Measurements from ENCODE around the gene LAT.

Gene LAT

DNA sequence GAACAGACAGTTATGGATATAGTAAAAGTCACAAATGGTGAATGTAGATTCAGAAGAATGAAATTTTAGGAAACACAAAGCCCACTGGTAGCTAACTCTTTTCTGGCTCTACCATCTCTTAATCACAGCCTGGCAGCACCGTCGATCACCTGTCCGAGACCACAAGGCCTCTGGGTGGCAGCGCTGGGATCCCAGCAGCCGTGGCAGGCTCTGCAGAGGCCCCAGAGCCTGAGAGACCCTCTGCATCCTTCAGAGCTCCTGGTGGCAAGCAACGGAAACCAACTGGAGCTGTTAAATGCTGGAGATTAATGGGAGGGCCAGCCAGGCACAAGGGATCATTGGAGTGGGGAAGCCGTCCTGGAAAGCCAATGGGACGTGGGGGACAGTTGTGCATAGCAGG is 26.3 kb downstream of the LAT start:
- DNase-seq, result no peak

DNA sequence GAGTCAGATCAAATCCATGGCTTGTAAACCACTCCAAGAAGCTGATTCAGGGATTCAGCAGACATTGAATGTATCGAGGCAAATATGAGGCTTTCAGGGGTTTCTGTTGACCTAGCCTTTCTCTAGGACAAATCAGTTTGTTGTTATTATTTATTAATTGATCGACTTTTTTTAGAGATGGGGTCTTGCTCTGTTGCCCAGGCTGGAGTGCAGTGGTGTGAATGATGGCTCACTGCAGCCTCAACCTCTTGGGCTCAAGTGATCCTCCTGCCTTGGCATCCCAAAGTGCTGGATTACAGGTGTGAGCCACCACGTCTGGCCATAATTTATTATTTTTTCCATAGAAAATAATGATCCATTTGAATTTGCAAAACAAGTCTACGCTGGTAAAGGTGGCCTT is 27.0 kb downstream of the LAT start:
- DNase-seq, result no peak

DNA sequence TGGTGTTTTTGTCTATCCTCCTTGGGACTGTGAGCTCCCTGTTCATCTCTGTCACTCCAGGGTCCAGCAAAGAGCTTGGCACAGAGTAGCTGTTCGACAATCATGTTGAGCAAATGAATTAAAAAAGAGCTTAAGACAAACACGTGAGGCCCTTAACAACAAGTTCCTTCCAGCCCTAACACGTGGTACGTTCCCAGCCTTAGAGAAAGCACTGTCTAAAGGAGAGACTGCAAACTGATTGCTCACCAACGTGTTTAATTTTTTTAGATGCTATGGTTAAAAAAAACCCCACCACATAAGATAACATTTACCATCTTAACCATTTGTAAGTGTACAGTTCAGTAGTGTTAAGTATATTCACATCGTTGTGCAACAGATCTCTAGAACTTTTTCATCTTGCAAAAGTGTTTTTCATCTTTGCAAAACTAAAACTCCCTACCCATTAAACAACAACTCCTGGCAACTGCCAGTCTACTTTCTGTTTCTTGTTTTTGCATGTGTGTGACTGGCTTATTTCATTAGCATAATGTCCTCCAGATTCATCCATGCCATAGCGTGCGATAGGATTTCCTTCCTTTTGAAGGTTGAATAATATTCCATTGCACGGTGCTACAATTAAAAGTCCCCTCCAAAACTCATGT is 28.2 kb downstream of the LAT start:
- no peak for DNase-seq

DNA sequence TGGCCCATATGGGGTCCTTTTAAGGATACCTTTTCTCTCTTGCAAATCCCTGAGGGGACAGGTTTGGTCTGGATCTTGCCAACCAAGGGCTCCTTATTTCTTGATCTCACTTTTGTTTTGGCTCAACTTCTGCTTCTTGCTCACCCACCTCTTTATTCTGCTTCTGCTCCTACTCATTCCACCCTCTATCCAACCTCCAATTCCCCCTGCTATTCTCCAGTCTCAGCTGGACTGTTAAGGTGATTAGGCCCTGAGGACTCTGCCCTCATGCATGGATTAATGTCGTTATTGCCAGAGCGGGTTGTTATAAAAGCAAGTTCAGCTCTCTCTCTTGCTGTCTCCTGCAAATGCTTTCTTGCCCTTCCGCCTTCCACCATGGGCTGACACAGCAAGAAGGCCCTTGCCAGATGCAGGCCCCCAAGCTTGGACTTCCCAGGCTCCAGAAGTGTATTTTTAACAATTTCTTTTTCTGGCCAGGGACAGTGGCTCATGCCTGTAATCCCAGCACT is 29.8 kb downstream of the LAT start:
- DNase-seq, result no peak

DNA sequence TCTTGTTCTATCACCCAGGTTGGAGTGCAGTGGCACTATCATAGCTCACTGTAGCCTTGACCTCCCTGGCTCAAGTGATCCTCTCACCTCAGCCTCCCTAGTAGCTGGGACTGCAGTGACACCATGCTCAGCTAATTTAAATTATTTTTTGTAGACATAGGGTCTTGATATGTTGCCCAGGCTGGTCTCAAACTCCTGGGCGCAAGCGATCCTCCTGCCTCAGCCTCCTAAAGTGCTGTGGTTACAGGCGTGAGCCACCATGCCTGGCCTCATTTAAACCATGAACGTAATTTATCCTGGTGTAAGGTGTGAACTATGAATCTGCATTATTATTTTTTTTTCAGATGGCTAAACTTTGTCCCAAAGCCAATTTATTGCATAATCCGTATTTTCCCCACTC is 37.3 kb downstream of the LAT start:
- no peak for DNase-seq

DNA sequence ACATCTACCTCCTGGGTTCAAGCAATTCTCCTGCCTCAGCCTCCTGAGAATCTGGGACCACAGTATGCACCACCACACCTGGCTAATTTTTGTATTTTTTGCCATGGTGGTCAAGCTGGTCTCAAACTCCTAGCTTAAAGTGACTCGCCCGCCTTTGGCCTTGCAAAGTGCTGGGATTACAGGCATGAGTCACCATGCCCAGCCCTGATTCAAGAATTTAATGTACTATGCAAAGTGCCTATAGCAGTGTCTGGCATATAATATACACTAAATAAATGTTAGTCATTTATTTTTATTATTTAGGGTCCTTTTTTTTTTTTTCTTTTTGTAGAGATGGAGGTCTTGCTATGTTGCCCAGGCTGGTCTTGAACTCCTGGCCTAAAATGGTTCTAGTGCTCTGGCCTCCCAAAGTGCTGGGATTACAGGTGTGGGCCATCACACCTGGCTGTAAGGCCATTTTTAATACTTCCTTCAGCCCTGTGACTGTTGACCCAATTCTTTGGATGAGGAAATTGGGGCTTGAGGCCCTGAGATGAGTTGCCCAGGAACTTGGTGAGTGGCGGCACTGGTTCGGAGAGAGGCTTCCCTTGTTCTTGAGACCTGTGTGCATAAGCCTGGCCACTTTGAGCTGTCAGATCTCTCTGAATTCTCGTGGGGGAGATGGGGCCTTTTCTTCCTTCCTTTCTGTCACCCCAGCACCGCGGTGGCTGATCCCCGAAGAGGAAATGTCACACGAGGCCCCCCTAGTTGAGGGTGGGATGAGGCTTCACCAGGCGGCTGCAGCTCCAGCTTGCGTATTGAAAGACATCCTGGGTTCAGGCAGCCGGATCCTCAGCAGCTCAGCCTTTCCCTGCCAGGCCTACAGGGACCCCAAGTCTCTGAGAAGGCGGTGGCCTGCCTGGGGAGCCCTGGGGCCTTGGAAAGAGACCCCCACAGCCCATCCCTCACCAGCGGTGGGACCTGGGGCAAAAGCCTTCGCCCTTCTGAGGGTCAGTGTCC is 38.7 kb downstream of the LAT start:
- no peak for DNase-seq

DNA sequence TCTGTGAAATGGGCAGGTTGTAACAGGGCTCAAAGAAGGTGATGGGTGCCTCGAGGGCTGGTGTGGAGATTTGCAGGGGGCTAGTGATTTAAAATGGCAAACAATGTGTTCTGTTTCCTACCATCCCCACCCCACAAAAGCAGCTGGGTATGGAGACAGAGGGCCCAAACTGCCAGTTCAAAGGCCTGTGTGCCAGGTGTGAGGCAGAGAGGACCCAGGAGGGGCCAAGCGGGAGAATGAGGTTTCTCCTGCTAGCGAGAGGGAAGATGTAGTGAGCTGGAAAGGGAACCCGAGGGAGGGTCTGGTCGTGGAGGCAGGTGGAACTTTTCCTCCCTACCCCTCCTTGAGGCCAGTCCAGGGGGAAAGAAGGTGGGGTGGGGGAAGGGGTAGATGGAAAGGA is 39.4 kb downstream of the LAT start:
- DNase-seq, result no peak

DNA sequence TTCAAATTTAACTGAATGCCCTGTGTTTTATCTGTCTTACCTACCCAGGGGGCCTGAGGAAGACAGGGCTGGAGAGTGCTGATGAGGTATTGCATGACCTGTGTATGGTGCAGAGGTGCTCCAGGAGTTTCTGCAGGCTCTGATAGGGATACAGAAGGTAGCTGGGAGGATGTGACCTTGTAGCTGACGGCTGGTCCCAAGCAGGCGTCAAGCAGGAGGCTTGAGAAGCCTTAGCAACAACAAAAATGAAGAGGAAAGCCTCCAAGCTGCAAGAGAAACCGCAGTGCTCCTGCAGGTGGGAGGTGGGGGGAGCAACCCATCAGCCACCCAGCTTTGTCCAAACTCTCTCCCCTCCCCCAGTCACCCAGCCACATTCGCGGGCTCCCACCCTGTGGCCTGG is 40.4 kb downstream of the LAT start:
- DNase-seq, result no peak

DNA sequence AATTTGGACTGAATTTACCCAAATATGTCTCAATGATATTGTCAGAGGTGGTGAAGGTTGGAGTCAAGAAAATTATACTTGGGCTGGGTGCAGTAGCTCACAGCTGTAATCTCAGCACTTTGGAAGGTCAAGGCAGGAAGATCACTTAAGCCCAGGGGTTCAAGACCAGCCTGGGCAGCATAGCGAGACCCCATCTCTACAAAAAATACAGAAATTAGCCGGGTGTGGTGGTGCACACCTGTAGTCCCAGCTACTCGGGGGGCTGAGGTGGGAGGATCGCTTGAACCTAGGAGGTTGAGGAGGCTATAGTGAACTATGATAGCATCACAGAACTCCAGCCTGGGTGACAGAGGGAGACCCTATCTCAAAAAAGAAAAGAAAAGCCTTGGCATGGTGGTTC is 40.9 kb downstream of the LAT start:
- no peak for DNase-seq

DNA sequence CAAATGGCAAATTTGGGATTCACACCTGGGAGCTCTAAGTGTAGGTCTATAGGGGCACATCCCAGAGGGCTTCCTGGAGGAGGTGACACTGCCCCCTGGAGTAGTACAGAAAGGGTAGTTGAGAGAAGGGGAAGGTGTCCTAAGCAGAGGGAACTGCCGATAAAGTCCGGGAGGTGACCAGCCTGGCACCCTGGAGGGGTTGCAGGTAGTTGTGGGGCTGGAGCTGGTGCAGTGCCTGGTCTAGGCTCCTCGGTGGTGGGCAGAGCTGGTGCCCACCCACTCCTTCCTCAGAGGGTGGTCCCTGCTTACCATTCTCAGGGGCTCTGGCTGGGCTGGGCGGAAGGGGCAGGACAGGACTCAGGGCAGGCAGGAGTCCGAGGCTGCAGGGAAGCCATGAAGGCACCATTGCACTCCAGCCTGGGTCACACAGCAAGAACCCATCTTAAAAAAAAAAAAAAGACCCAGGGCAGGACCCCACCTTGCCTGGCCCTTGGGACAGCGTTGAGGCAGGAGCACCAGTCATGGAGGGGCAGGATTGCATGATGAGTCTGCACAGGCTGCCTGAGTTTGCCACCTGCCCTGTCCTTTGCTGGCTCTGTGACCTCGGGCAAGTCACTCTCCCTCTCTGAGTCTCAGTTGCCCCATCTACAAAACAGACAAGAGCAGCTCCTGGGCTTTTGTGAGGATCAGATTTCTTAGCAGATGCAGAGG is 43.8 kb downstream of the LAT start:
- DNase-seq, result no peak

DNA sequence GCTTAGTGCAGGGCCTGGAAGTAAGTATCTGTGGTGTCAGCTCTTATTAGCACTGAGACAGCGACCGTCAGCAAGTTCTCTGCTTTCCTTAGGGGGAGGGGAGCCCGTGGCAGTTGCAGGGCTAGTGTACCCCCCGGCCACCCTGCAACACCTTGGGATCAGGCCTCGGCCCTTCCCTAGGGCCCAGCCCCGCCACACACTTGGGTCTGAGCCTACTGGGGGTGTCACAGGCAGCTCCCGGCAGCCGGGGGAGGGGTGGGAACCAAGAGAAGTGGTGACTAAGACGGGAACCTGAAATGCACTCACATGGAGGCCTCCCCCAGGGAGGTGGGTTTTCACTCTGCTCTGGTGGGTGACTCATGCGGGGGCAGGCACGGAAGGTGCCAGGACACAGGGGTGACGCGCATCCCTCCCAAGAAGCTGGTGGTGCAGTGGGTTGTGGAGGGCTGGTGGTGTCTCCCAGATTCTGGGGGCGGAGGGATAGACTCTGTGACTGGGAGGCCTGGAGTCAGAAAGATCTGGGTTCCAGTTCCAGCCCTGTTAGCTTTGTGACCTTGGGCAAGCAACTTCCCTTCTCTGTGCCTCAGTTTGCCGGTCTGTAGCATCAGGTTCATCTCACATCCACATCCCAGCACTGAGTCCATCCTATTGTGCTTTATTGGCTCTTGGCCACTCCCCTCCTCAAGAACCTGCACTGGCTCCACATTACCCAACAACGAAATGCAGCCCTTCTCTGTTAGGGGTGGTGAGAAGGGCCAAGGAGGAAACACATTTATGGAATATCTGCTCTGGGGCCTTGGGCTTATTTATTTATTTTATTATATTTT is 44.5 kb downstream of the LAT start:
- DNase-seq, result peak; percentile 90

DNA sequence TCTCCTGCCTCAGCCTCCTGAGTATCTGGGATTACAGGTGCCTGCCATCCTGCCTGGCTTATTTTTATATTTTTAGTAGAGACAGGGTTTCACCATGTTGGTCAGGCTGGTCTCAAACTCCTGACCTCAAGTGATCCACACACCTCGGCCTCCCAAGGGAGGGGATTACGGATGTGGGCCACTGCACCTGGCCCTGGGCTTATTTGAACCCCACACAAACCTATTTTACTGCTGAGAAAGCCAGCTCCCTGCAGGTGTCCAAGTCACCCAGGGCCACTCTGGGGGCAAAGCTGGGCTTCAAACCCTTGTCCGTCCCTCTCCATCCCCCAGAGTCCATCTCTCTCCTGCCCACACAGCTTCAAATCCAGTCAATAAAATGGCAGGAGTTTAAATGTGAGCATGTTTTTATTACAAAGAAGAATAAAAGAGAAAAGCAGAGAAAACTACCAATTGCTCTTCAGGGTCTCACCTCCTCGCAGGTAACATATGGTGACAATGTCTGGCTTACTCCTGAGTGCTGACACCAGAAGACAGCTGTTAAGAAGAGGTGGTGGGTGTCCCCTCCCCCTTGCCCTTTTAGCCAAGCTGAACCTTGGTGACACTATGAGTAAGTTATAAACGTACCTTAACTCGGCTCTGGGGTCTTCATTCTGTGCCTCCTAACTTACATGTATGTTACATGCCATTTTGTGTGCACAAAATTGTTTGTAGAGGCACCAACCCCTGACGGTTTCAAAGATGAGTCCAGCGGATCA is 45.4 kb downstream of the LAT start:
- no peak for DNase-seq

Data from activated CD8-positive, alpha-beta memory T cell treated with anti-CD3 and anti-CD28 coated beads, Interleukin-2, amount 50 U/mL, for 4 hours (primary cell).